WI38 (cell line): Measurements from ENCODE around the gene MT1M.
A peak's percentile ranks its signal among the peaks of the same experiment; 100 is the strongest.

Experiments
- H3K4me3 ChIP-seq: 2 replicates; pipeline ENCODE4 v1.5.1; 2011; ENCODE audit warnings: low read depth, mild to moderate bottlenecking, control low read depth, low read length
- CTCF ChIP-seq: IDR thresholded peaks from 2 replicates; pipeline ENCODE4 v1.5.1; 2012; ENCODE audit warnings: low read depth, mild to moderate bottlenecking, control low read depth, low read length

Gene MT1M

GRCh38 chr16:56625140-56625942, 7.1 kb upstream of the MT1M start, which contains the start of gene MT1E:
TSS of gene MT1E (plus strand) at chr16:56625781. CDS start at chr16:56625852, 71 bp downstream.
- peak within 1 kb of the TSS; percentile 57 for H3K4me3 ChIP-seq
- no peak for TF ChIP-seq CTCF

- no peak for TF ChIP-seq CTCF
- H3K4me3 ChIP-seq = peak overlapping the region; percentile 57
These were observed 6.4 kb upstream of the MT1M start for GRCh38 chr16:56625943-56626654.

GRCh38 chr16:56626685-56627084, 5.8 kb upstream of the MT1M start:
- TF ChIP-seq CTCF = no peak
- H3K4me3 ChIP-seq = peak overlapping the region; percentile 57

GRCh38 chr16:56628486-56629350, 3.7 kb upstream of the MT1M start:
- H3K4me3 ChIP-seq = no peak overlapping the region
- no peak for TF ChIP-seq CTCF

GRCh38 chr16:56629531-56629930, 2.9 kb upstream of the MT1M start:
- no peak overlapping the region for H3K4me3 ChIP-seq

GRCh38 chr16:56630134-56630533, 2.3 kb upstream of the MT1M start:
- no peak overlapping the region for H3K4me3 ChIP-seq
- no peak for TF ChIP-seq CTCF

More at GRCh38 chr16:56629531-56629930, 2.9 kb upstream of the MT1M start:
- TF ChIP-seq CTCF = no peak
